22Rv1 (cell line): ENCODE results near the gene APBB2.
A peak's percentile ranks its signal among the peaks of the same experiment; 100 is the strongest.

ENCODE experiments used
- H3K27ac ChIP-seq: fragments of 450-650 bp; 2 replicates; pipeline ENCODE4 v1.5.1; 2017
- CTCF ChIP-seq: fragments of 450-650 bp; IDR thresholded peaks from 2 replicates; pipeline ENCODE4 v1.5.1; 2017; ENCODE audit warnings: mild to moderate bottlenecking
- ZFX ChIP-seq: fragments of 450-650 bp; IDR thresholded peaks from 2 replicates; pipeline ENCODE4 v1.6.1; 2017; ENCODE audit warnings: antibody characterized with exemption, borderline replicate concordance

APBB2 gene

GRCh38 chr4:41012911-41013310 lies 201.4 kb downstream of the APBB2 start:
- TF ChIP-seq ZFX (no peak), CTCF (no peak)
- H3K27ac ChIP-seq: no peak overlapping the region

- H3K27ac ChIP-seq: no peak overlapping the region
- TF ChIP-seq ZFX: no peak
- TF ChIP-seq CTCF: no peak
Measured at GRCh38 chr4:41012293-41012692, 202.0 kb downstream of the APBB2 start.

GRCh38 chr4:41009411-41009810 lies 204.9 kb downstream of the APBB2 start:
- TF ChIP-seq ZFX: no peak
- TF ChIP-seq CTCF: no peak
- H3K27ac ChIP-seq: peak overlapping the region; percentile 51

- TF ChIP-seq ZFX: no peak
- TF ChIP-seq CTCF: no peak
- no peak overlapping the region for H3K27ac ChIP-seq
Measured at GRCh38 chr4:41006141-41006540, 208.2 kb downstream of the APBB2 start.

GRCh38 chr4:41002309-41002708 lies 212.0 kb downstream of the APBB2 start:
- no peak for TF ChIP-seq ZFX
- TF ChIP-seq CTCF: no peak
- no peak overlapping the region for H3K27ac ChIP-seq

- no peak for TF ChIP-seq ZFX
- no peak for TF ChIP-seq CTCF
- H3K27ac ChIP-seq: no peak overlapping the region
Measured at GRCh38 chr4:41000356-41000755, 214.0 kb downstream of the APBB2 start.

GRCh38 chr4:40998675-40999358 lies 215.5 kb downstream of the APBB2 start:
- H3K27ac ChIP-seq: no peak overlapping the region
- no peak for TF ChIP-seq CTCF
- no peak for TF ChIP-seq ZFX
